Keratinocyte (primary cell): Measurements from ENCODE around the gene OXT. TPM values are rescaled to one million over a fixed set of nuclear protein-coding genes. Genes with fewer than 3 reads are reported as not detected.

Source experiments
- DNase-seq: peaks from one replicate; pipeline ENCODE4 v3.0.0-alpha.2; 2011; ENCODE audit warnings: low read depth, missing footprints, low spot score
- FAIRE-seq: peaks from 2 replicates; lab custom pipeline; 2011; peaks lifted over from hg19 to GRCh38; lab: Jason Lieb, UNC
- H2AFZ ChIP-seq: 2 replicates; pipeline ENCODE4 v1.6.0; 2012; ENCODE audit warnings: low read length, control low read depth, inconsistent platforms; ENCODE audit not compliant: control insufficient read depth
- H3K27ac ChIP-seq: 2 replicates; pipeline ENCODE4 v1.5.1; 2011; ENCODE audit warnings: low read length; ENCODE audit not compliant: control insufficient read depth, insufficient read depth
- H3K27me3 ChIP-seq: 3 replicates; pipeline ENCODE4 v1.6.0; 2011; ENCODE audit warnings: low read length; ENCODE audit not compliant: control insufficient read depth, insufficient read depth; ENCODE audit errors: extremely low read depth
- H3K36me3 ChIP-seq, 2 experiments: 2 replicates in 1 of 2; 3 replicates in 1 of 2; pipeline ENCODE4 v1.5.1; 2011; ENCODE audit warnings: low read length in 2 of 2, mild to moderate bottlenecking in 1 of 2; ENCODE audit not compliant: control insufficient read depth in 2 of 2, insufficient read depth in 2 of 2; ENCODE audit errors: extremely low read depth in 1 of 2
- H3K4me1 ChIP-seq: 3 replicates; pipeline ENCODE4 v1.5.1; 2011; ENCODE audit warnings: low read length; ENCODE audit not compliant: control insufficient read depth, insufficient read depth; ENCODE audit errors: extremely low read depth
- H3K4me2 ChIP-seq: 3 replicates; pipeline ENCODE4 v1.6.0; 2011; ENCODE audit warnings: low read depth, low read length; ENCODE audit not compliant: control insufficient read depth, insufficient read depth; ENCODE audit errors: extremely low read depth
- H3K4me3 ChIP-seq, 3 experiments: fragments of 200-600 bp in 1 of 3; sonication (generic) in 1 of 3; 2 replicates in 2 of 3; 3 replicates in 1 of 3; pipeline ENCODE4 v1.5.1; 2011 to 2016; ENCODE audit warnings: low read length in 3 of 3, mild to moderate bottlenecking in 3 of 3, control low read depth in 2 of 3, inconsistent platforms in 1 of 3, low read depth in 1 of 3, mixed read lengths in 1 of 3, mixed run types in 1 of 3, moderate library complexity in 1 of 3; ENCODE audit not compliant: control insufficient read depth in 2 of 3, insufficient read depth in 2 of 3; ENCODE audit errors: extremely low read depth in 1 of 3
- H3K79me2 ChIP-seq: 2 replicates; pipeline ENCODE4 v1.6.0; 2012; ENCODE audit warnings: low read length; ENCODE audit not compliant: control insufficient read depth, insufficient read depth
- H3K9ac ChIP-seq: 3 replicates; pipeline ENCODE4 v1.6.0; 2011; ENCODE audit warnings: low read length; ENCODE audit not compliant: control insufficient read depth, insufficient read depth; ENCODE audit errors: extremely low read depth
- H3K9me1 ChIP-seq: 3 replicates; pipeline ENCODE4 v1.6.0; 2011; ENCODE audit warnings: low read length; ENCODE audit not compliant: control insufficient read depth, insufficient read depth; ENCODE audit errors: extremely low read depth
- H3K9me3 ChIP-seq: 2 replicates; pipeline ENCODE4 v1.5.1; 2012; ENCODE audit warnings: low read depth, low read length; ENCODE audit not compliant: control insufficient read depth
- H4K20me1 ChIP-seq: 3 replicates; pipeline ENCODE4 v1.6.0; 2011; ENCODE audit warnings: low read length; ENCODE audit not compliant: control insufficient read depth, insufficient read depth; ENCODE audit errors: extremely low read depth
- CTCF ChIP-seq, 3 experiments: IDR thresholded peaks in 1 of 3; conservative IDR thresholded peaks in 1 of 3; optimal IDR thresholded peaks in 1 of 3; 2 replicates in 2 of 3; 3 replicates in 1 of 3; pipeline versions ENCODE3 to v1.5.1; 2011; ENCODE audit warnings: low read length in 3 of 3, mild to moderate bottlenecking in 3 of 3, moderate library complexity in 2 of 3, control low read depth in 1 of 3, inconsistent platforms in 1 of 3; ENCODE audit not compliant: insufficient read depth in 2 of 3; ENCODE audit errors: extremely low read depth in 1 of 3
- EZH2 ChIP-seq: IDR thresholded peaks from one replicate; pipeline ENCODE4 v1.6.1; 2012; ENCODE audit warnings: inconsistent platforms, mild to moderate bottlenecking, low read length, moderate library complexity
- dilution Hi-C: fragments of 300-500 bp; cut with MboI; formaldehyde crosslinking; loops from one replicate; pipeline ENCODE4 v1.7.0; 2020; ENCODE audit warnings: low sequenced_read_pairs; ENCODE audit not compliant: extremely low pct_ligation_motif_present
- polyA plus RNA-seq, 5 experiments: library from polyadenylated mRNA; depleted of rRNA in 3 of 5; stranded (reverse) in 3 of 5; stranded (forward) in 1 of 5; unstranded in 1 of 5; fragments of >200 nt; gene quantifications; 1 replicate in 1 of 5; 2 replicates in 3 of 5; 3 replicates in 1 of 5; pipeline versions ENCODE4 v1.2.1 to v1.2.3, GENCODE V29; 2011 to 2012; ENCODE audit warnings: missing spikeins in 2 of 5, low read depth in 1 of 5, low replicate concordance in 1 of 5

The OXT gene
- polyA plus RNA-seq, 1 donor (not counting 4 experiments of a cell fraction or from before 2014, with no cell fraction given) = not detected

GRCh38 chr20:3027987-3028386 is 43.4 kb upstream of the OXT start:
- H3K4me2 ChIP-seq = no peak overlapping the region
- peaks cover 19 to 28% of the 10 kb centered on the region in 2 experiments for H3K36me3 ChIP-seq
- H3K9ac ChIP-seq = no peak overlapping the region
- no peaks in the 10 kb centered on the region for H3K27me3 ChIP-seq
- H3K79me2 ChIP-seq = no peaks in the 10 kb centered on the region
- TF ChIP-seq EZH2 (no peak), CTCF (optimal IDR thresholded peaks at IDR 0.05 in 1 of 3, IDR thresholded peaks at IDR 0.05 in 1 of 3, conservative IDR thresholded peaks at IDR 0.05 in 1 of 3; ENCODE audit: extremely low read depth in 1 of 3, insufficient read depth in 2 of 3, low read length in 3 of 3) (no peak)
- dilution Hi-C loops = no loop called here
- no peak overlapping the region for H2AFZ ChIP-seq
- no peaks in the 10 kb centered on the region for H3K4me1 ChIP-seq
- no peaks in the 10 kb centered on the region for H3K9me3 ChIP-seq
- no peaks in the 10 kb centered on the region for H3K9me1 ChIP-seq
- DNase-seq = no peak
- no peak overlapping the region for H3K27ac ChIP-seq
- FAIRE-seq = no peak
- H4K20me1 ChIP-seq = no peaks in the 10 kb centered on the region
- no peak overlapping the region for H3K4me3 ChIP-seq

GRCh38 chr20:3031524-3032147 is 39.8 kb upstream of the OXT start:
- H3K4me3 ChIP-seq = no peak overlapping the region
- no peak for TF ChIP-seq EZH2
- TF ChIP-seq CTCF (optimal IDR thresholded peaks at IDR 0.05 in 1 of 3, IDR thresholded peaks at IDR 0.05 in 1 of 3, conservative IDR thresholded peaks at IDR 0.05 in 1 of 3; ENCODE audit: extremely low read depth in 1 of 3, insufficient read depth in 2 of 3, low read length in 3 of 3) = no peak
- no peak overlapping the region for H2AFZ ChIP-seq
- FAIRE-seq (no peak), DNase-seq (no peak)
- H3K79me2 ChIP-seq = no peaks in the 10 kb centered on the region
- H3K27ac ChIP-seq = no peak overlapping the region
- no peaks in the 10 kb centered on the region for H3K9me1 ChIP-seq
- no peaks in the 10 kb centered on the region for H3K4me1 ChIP-seq
- H3K9ac ChIP-seq = no peak overlapping the region
- dilution Hi-C loops = no loop called here
- H3K27me3 ChIP-seq = no peaks in the 10 kb centered on the region
- no peaks in the 10 kb centered on the region for H4K20me1 ChIP-seq
- no peak overlapping the region for H3K4me2 ChIP-seq
- no peaks in the 10 kb centered on the region for H3K9me3 ChIP-seq
- peaks cover 32 to 39% of the 10 kb centered on the region in 2 experiments for H3K36me3 ChIP-seq
